H1 (cell line): ENCODE results near the gene CC2D1A. TPM values are rescaled to one million over a fixed set of nuclear protein-coding genes. Genes with fewer than 3 reads are reported as not detected.

Experiments used
- POU5F1 ChIP-seq: IDR thresholded peaks from 2 replicates; pipeline ENCODE4 v1.6.1; 2011; ENCODE audit warnings: low read depth, mild to moderate bottlenecking, low read length, moderate library complexity
- polyA plus RNA-seq, 7 experiments: library from polyadenylated mRNA; depleted of rRNA in 3 of 7; stranded (reverse) in 5 of 7; unstranded in 2 of 7; fragments of >200 nt in 5 of 7; fragments of 200-250 nt in 2 of 7; gene quantifications; 1 replicate in 5 of 7; 2 replicates in 1 of 7; 4 replicates in 1 of 7; pipeline versions ENCODE4 v1.2.1 to v1.2.3, GENCODE V29; 2011 to 2013; ENCODE audit warnings: missing spikeins in 2 of 7, mixed read lengths in 2 of 7
- total RNA-seq: library from RNA; stranded (reverse); fragmentation: NEBNext Ultra II Directional; extraction: Animal tissue kit (Norgen Biotek cat#: 25700); gene quantifications from 2 replicates; pipeline ENCODE4 v1.2.1, GENCODE V29; 2021

Gene CC2D1A
- total and polyA plus RNA-seq, 2 of the 8 experiments (the other 6 are each of a cell fraction or from before 2014, with no cell fraction given): 12.5 to 33.0 TPM

- TF ChIP-seq POU5F1: no peak
- TF ChIP-seq, all 59 proteins: peak for 0
Measured at GRCh38 chr19:13913352-13913751, 7.4 kb downstream of the CC2D1A start (continued).
